Body of pancreas (tissue), 4 donors: ENCODE data around the gene BHLHA9. TPM values are rescaled to one million over a fixed set of nuclear protein-coding genes. Genes with fewer than 3 reads are reported as not detected.

Experiments
- ATAC-seq: fragments of 150-250 bp; one replicate; pipeline ENCODE4 v1.9.1; 2016
- DNase-seq, 4 donors: peaks; one replicate each; pipeline ENCODE4 v3.0.0-alpha.2; 2019
- H3K27ac ChIP-seq, 4 donors: fragments of 200-600 bp; sonication (generic); 1 replicate in 3 of 4; 2 replicates in 1 of 4; pipeline versions ENCODE4 v1.5.1 to v1.6.1; 2016 to 2019; ENCODE audit warnings: mild to moderate bottlenecking in 1 of 4, mixed read lengths in 1 of 4, moderate library complexity in 1 of 4
- H3K27me3 ChIP-seq, 2 donors: fragments of 200-600 bp; sonication (generic); one replicate each; pipeline ENCODE4 v1.6.0; 2016; ENCODE audit warnings: mild to moderate bottlenecking in 1 of 2
- H3K36me3 ChIP-seq, 2 donors: fragments of 200-600 bp; sonication (generic); replicated peaks in 1 of 2; 2 replicates each; pipeline ENCODE4 v1.5.1; 2016; ENCODE audit warnings: low read depth in 2 of 2; ENCODE audit not compliant: insufficient read depth in 1 of 2
- H3K4me1 ChIP-seq: fragments of 200-600 bp; sonication (generic); one replicate; pipeline ENCODE4 v1.6.0; 2016
- H3K4me3 ChIP-seq, 2 donors: fragments of 200-600 bp; sonication (generic); 1 replicate in 1 of 2; 2 replicates in 1 of 2; pipeline ENCODE4 v1.5.1; 2016 to 2019
- H3K9me3 ChIP-seq, 3 donors: fragments of 200-600 bp; sonication (generic); 1 replicate in 2 of 3; 2 replicates in 1 of 3; pipeline ENCODE4 v1.5.1; 2016
- CTCF ChIP-seq, 7 experiments: fragments of 450-650 bp in 4 of 7; fragments of 200-600 bp in 3 of 7; sonication (generic) in 3 of 7; IDR thresholded peaks; one replicate each; pipeline ENCODE4 v1.5.1; 2016 to 2019; ENCODE audit warnings: antibody characterized with exemption in 7 of 7
- POLR2A ChIP-seq, 3 donors: fragments of 450-650 bp; IDR thresholded peaks; one replicate each; pipeline ENCODE4 v1.6.1; 2016; ENCODE audit warnings: antibody characterized with exemption in 3 of 3, mild to moderate bottlenecking in 2 of 3
- WGBS, 2 donors: methylation state at CpG; one replicate each; pipeline ENCODE4 v1.1.5; 2017; 5-methylcytosine and 5-hydroxymethylcytosine counted together
- intact Hi-C: fragments of 100-400 bp; cut with DNase I; formaldehyde crosslinking; loops from one replicate; pipeline ENCODE4 v1.15.1; 2023
- total RNA-seq, 2 donors: library from RNA; depleted of rRNA; stranded (reverse); fragments of >200 nt; gene quantifications; one replicate each; pipeline ENCODE4 v1.1.0, GENCODE V29; 2016

Gene BHLHA9
- total RNA-seq, 2 donors from 2014 or later = not detected

- H3K4me3 ChIP-seq = no peak overlapping the region
- H3K27ac ChIP-seq = no peak overlapping the region
- ATAC-seq (no peak), DNase-seq (no peak)
- no peaks in the 10 kb centered on the region for H3K36me3 ChIP-seq
- 67 to 80% methylated on average over 5 to 8 of the region's 8 CpGs for WGBS, 2 donors
- TF ChIP-seq CTCF (IDR thresholded peaks at IDR 0.05) (no peak), POLR2A (IDR thresholded peaks at IDR 0.05) (no peak)
- peaks cover 24% of the 10 kb centered on the region for H3K4me1 ChIP-seq
- no peaks in the 10 kb centered on the region for H3K9me3 ChIP-seq
- intact Hi-C loops = no loop called here
- H3K27me3 ChIP-seq = peaks cover 0 to 32% of the 10 kb centered on the region in 2 donors
These were observed 37.9 kb upstream of the BHLHA9 start for GRCh38 chr17:1232331-1232730.

- Histone ChIP-seq H3K27ac (no peak overlapping the region), H3K27me3 (peaks cover 0 to 32% of the 10 kb centered on the region in 2 donors), H3K36me3 (no peaks in the 10 kb centered on the region), H3K9me3 (no peaks in the 10 kb centered on the region), H3K4me1 (peaks cover 24% of the 10 kb centered on the region), H3K4me3 (no peak overlapping the region)
- intact Hi-C loops = no loop called here
- DNase-seq (no peak), ATAC-seq (no peak)
- TF ChIP-seq POLR2A (IDR thresholded peaks at IDR 0.05) (no peak), CTCF (IDR thresholded peaks at IDR 0.05) (no peak)
- 35 to 57% methylated on average over 11 of the region's 11 CpGs for WGBS, 2 donors
These were observed 37.5 kb upstream of the BHLHA9 start for GRCh38 chr17:1232786-1233185.

- intact Hi-C loops = no loop called here
- Histone ChIP-seq H3K9me3 (no peaks in the 10 kb centered on the region), H3K27ac (no peak overlapping the region), H3K4me1 (peaks cover 8% of the 10 kb centered on the region), H3K36me3 (no peaks in the 10 kb centered on the region), H3K27me3 (peaks cover 0 to 19% of the 10 kb centered on the region in 2 donors), H3K4me3 (no peak overlapping the region)
- no peak for DNase-seq
- TF ChIP-seq CTCF (IDR thresholded peaks at IDR 0.05) (no peak), POLR2A (IDR thresholded peaks at IDR 0.05) (no peak)
- WGBS, 2 donors = 87 to 91% methylated on average over 4 of the region's 4 CpGs
- no peak for ATAC-seq
These were observed 35.8 kb upstream of the BHLHA9 start for GRCh38 chr17:1234455-1234854.

GRCh38 chr17:1237471-1237870 lies 32.8 kb upstream of the BHLHA9 start:
- ATAC-seq = no peak
- WGBS, 2 donors = 88 to 96% methylated on average over 6 of the region's 6 CpGs

More at GRCh38 chr17:1237471-1237870, 32.8 kb upstream of the BHLHA9 start:
- Histone ChIP-seq H3K4me1 (peaks cover 6% of the 10 kb centered on the region), H3K27ac (no peak overlapping the region), H3K27me3 (no peaks in the 10 kb centered on the region), H3K36me3 (no peaks in the 10 kb centered on the region), H3K4me3 (no peak overlapping the region), H3K9me3 (no peaks in the 10 kb centered on the region)
- no peak for TF ChIP-seq CTCF (IDR thresholded peaks at IDR 0.05)
- TF ChIP-seq POLR2A (IDR thresholded peaks at IDR 0.05) = no peak
- no peak for DNase-seq
- intact Hi-C loops = no loop called here
